ENCODE results near the gene NT5DC2. TPM values are rescaled to one million over a fixed set of nuclear protein-coding genes. Genes with fewer than 3 reads are reported as not detected.
"Not testable (repeated sequence)": the region's sequence is repeated elsewhere in the genome, so short reads cannot be mapped to it uniquely, and the experiment has no call there.

NT5DC2 gene
- total RNA-seq, 1 donor from 2014 or later: 32.2 TPM

DNA sequence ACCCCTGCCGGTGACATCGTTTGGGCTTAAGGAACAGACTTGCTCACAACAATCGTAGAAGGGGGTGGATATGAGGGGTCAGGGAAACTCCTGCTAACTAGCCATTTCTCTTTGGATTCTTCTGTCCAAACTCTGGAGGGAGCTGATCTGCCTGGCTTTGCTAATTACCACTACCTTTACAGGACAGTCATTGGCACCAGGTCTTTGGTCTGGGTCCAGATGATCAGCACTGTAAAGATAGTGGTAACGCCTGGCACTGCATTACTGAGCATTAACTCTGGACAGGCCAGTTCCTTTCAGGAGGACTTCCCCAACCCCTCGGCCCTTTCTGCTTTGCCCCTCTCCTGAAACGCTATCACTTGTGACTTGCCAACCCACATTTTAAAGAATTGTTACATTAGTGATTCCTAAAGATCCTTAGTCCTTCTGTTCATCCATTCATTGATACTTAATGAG lies 3.5 kb upstream of the NT5DC2 start:
- no peak for DNase-seq

GRCh38 chr3:52536369-52537164 lies 2.9 kb upstream of the NT5DC2 start, which contains the start of gene UQCC5:
Gene UQCC5 (plus strand): TSS chr3:52536605. CDS start chr3:52536756, 151 bp downstream.
- peak; percentile 99 for DNase-seq

DNA sequence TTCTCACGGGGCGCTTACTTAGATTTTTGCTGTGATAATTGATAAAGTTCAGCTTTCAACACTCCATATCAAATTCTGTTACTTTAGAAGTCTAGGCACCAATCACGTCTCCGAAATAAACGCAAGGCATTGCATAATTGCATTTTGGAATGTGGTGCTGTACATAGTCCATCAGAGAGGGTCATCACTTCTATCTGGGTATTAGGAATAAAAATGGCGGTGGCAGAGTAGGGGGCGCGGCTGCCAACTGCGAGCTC lies 2.4 kb upstream of the NT5DC2 start:
- DNase-seq: no peak

DNA sequence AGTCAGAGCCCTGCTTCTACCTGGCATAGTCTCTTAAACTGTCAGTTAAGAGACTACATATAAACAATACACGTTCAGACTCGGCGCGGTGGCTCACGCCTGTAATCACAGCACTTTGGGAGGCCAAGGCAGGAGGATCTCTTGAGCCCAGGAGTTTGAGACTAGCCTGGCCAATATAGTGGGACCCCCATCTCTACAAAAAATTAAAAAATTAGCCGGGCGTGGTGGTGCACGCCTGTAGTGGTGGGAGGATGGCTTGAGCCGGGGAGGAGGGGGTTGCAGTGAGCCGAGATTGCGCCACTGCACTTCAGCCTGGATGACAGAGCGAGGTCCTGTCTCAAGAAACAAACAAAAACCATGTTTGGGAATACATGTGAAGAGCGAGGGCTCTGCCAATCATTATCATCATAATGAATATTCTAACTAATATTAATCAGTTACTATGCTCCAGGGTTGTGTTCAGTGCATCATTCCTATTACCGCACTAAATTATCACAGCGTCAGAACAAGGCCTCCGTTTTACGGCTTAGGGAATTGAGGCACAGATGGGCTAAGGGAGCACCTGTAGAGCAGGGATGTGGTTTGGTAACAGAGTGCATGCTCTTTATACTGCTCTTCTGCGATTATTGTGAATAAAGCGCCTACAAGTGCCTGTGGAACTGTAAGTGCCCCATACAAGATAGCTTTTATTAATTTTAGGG lies 1.9 kb upstream of the NT5DC2 start:
- DNase-seq: no peak

DNA sequence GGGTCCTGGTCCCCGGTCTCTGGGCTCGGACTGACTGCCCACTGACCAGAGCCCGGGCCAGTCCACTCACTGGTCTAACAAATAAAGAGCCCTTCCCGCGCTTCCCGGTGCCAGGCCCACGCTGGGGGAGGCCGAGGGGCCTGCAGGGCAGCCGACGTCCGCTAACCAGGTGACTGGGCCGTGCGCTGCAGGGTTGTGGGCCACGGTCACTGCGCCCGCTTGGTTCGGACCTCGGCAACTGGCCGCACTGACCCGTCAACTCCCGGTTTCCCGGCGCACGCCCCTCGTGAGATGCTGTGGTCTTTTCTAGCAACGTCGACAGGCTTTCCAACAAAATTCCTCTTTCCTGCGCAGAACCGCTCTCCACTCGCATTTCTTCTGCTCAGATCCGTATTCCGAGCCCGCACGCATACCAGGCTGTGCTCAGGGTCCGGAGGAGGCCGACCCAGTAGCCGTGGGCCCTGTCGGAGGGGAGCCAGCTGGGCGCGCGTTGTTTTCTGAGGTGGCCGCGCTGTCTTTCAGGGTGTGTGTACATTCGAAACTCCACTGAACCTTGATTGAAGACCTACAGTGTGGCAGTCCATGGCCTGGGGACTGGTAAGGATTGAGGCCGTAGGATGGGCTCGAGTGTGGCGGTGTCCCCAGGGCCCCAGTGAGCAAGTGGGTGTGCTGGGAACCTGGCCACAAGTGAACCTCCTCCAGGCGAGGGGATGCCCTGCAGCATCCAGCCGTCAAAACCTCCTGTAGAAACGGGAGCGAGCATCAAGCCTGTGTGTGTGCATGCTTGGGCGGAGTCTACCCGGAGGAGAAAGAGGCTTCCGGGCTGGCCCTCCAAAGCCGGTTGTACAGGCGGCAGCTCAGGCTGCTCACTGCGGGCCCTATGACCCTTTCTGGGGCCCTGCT lies 875 bp upstream of the NT5DC2 start:
- peak; percentile 39 for DNase-seq

- peak; percentile 42 for DNase-seq
These were observed 627 bp downstream of the NT5DC2 start for GRCh38 chr3:52532838-52533622.

- DNase-seq: peak; percentile 86
These were observed 1.2 kb downstream of the NT5DC2 start for GRCh38 chr3:52532517-52532837.

- no peak for DNase-seq
These were observed 1.7 kb downstream of the NT5DC2 start for GRCh38 chr3:52531860-52532516.

DNA sequence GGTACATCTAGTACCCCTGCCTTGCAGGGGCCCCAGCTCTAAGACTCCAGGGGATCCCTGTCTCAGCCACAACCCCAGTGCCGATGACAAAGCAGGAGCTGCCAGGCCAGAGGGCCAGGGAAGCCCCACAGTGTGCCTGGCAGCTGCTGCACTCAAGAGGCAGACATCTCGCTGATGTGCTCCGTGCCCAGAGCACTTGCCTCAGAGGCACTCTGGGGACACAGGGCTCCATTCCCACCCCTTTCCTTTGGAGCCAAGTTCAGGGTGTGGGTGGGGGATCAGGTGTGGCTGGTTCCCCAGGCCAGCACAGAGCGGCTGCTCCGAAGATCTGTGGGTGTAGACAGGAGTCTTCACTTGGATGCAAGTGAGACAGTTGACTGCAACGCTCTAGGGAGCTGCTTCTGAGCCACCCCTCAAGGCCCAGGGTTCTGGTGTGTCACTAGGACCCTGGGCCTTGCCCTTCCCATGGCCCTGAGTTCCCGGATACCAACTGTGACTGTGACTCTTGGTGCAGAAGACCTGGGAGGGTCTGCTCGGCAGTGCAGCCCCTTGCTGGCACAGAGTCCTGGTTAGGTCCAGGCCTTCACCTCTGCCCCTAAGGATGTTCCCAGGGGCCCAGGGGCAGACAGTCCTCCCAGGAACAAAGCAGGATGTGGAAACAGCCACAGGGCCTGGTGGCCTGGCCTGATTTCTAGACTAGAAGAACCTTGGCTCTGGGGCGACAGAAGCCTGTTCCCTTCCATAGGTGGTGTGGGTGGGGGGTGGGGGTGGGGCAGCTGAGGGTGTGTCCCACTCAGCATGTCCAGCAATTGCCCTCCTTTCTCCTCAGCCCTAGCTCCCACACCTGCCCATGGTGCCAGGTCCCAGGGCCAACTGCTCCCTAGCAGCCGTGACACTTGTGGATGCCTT lies 2.5 kb downstream of the NT5DC2 start:
- DNase-seq: no peak

DNA sequence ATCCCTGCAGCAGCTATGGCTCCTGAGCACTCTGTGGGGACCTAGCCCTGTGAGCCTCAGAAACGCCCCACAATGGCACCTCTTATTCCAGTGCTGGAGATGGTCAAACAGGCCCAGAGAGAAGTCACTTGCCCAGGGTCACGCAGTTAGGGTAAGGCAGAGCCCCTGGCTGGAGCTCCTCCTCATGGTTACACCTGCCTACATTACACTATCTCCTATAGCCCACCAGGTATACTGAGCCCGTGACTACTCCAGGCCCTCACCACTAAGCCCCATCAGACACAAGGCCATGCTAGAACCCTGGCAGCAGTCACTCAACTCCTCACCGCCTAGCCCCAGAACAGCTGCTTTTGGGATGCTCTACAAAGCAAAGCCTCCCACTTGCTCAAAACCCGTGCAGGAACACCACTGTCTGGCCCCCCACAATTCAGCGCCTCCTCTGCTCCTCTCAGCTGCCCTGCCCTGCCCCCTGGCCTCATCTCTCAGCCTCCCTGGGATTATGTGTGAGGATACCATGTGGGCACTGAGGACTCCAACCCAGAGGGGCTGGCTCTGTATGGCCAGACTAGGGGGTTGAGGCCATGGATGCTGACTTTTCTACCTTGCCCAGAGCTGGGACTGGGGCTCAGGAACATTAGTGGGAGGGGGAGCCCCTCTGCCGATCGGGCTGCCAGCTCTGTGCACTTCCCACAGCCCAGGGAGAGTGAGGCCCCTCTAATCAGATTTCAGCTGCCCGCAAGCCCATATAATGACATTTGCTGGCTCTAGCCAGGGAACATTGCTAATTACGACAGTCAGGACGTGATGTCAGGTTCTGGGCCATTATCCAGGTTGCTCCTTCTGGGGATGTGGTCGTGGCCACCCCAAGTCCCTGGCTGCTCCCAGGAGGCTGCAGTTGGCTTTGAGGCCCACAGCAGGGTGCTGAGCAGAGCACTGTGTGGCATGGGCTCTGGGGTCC lies 4.0 kb downstream of the NT5DC2 start:
- DNase-seq: peak; percentile 69

- DNase-seq: no peak
These were observed 4.9 kb downstream of the NT5DC2 start for GRCh38 chr3:52528586-52529375.

DNA sequence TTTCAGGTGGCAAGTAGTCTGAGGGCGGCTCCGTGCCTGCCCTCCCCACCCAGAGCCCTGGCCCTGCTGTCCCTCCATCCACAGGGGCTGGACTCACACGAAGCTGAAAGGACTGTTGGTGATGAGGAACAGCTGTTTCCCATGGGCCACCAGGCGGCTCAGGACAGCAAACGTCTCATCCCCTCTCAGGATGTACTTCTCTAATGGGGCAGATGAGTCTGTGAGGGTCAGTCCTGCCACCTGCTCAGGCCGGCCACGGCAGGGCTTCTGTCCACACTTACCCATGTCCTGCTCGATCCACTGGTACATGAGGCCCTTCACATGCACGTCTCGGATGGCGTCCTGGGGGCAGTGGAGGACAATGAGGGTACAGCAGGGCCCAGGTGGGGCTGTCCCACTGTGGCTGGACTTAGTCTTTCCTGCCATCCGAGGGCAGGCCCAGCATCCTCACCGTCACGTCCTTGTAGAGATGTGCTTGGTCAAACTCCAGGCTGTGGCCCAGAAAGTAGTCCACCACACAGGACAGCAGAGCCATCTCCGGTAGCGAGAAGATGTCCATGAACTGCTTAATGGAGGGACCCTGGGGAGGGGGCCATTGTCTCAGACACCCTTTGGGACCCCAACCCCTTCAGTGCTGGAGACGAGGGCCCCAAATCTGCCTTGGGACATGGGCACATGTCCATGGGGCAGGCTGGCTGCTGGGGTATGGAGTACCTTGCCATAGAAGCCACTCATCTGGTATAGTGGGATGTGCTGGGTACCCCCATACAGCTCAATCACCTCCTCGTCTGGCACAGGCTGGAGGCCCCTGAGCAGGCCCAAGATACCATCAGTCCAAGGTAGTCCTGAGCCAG lies 5.7 kb downstream of the NT5DC2 start:
- DNase-seq: no peak

DNA sequence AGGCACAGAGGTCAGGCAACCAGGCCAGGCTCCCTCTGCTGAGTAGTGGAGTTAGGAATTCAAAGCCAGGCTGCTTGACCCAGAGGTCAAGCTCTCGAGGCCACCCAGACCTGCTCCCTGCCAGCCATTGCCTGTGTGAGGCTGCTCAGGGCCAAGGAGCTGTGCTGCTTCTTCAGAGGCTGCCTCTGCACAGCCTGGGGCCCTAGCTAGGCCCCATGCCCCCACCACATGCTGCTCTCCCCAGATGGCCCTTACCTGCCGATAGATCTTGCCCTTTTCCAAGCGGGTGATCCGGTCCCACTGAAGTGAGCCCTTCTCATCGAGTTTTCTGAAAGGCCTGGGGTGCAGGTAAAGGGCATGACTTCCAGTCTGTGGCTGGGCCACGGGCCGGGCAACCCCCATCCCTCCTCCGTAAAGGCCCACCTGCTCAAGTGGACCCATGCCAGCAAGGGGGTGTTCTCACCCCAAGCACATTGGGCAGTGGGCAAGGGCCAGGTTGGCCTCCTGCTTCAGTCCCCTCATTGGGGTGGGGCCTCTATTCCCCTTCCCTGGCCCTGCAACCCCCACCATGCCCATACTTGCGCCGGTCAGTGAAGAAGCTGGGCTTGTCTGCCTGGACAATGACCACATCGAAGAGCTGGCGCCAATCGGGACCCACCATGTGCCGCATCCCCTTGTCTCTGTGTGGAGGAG lies 6.5 kb downstream of the NT5DC2 start:
- DNase-seq: no peak

DNA sequence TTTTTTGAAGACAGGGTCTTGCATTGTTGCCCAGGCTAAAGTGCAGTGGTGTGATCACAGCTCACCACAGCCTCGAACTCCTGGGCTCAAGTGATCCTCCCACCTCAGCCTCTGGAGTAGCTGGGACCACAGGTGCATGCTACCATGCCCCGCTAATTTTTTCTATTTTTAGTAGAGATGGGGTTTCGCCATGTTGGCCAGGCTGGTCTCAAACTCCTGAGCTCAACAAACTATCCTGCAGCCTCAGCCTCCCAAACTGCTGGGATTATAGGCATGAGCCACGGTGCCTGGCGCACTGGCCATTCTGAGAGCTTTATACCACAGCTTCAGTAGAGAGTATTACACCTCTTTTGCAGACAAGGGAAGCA lies 7.0 kb downstream of the NT5DC2 start:
- DNase-seq: not testable (repeated sequence)

GRCh38 chr3:52525680-52526561 lies 7.7 kb downstream of the NT5DC2 start:
- peak; percentile 38 for DNase-seq

Measured in dermis blood vessel endothelial cell (primary cell).